NCI-H82 (cell line): ENCODE data around the gene PPIE.
"Not testable (repeated sequence)": the region's sequence is repeated elsewhere in the genome, so short reads cannot be mapped to it uniquely, and the experiment has no call there.

Experiments
- DNase-seq: peaks from one replicate; lab custom pipeline; 2025; lab: John Stamatoyannopoulos, UW

PPIE gene

GRCh38 chr1:39758556-39759435 is 20.1 kb downstream of the PPIE start:
- no peak for DNase-seq

- no peak for DNase-seq
These were observed 20.7 kb downstream of the PPIE start for GRCh38 chr1:39759436-39759726.

- DNase-seq: no peak
These were observed 21.7 kb downstream of the PPIE start for GRCh38 chr1:39760074-39761008.

- no peak for DNase-seq
These were observed 22.3 kb downstream of the PPIE start for GRCh38 chr1:39761016-39761415.

- no peak for DNase-seq
These were observed 23.0 kb downstream of the PPIE start for GRCh38 chr1:39761557-39762260.

GRCh38 chr1:39762550-39763540 is 24.2 kb downstream of the PPIE start:
- no peak for DNase-seq

- DNase-seq: not testable (repeated sequence)
These were observed 25.1 kb downstream of the PPIE start for GRCh38 chr1:39763619-39764374.

GRCh38 chr1:39764512-39764911 is 25.8 kb downstream of the PPIE start:
- DNase-seq: not testable (repeated sequence)

GRCh38 chr1:39766466-39766865 is 27.8 kb downstream of the PPIE start:
- not testable (repeated sequence) for DNase-seq

GRCh38 chr1:39769502-39769901 is 30.8 kb downstream of the PPIE start:
- not testable (repeated sequence) for DNase-seq

- not testable (repeated sequence) for DNase-seq
These were observed 31.7 kb downstream of the PPIE start for GRCh38 chr1:39770100-39771021.

- not testable (repeated sequence) for DNase-seq
These were observed 32.4 kb downstream of the PPIE start, which contains the start of gene OXCT2 for GRCh38 chr1:39771022-39771532. OXCT2 (minus strand) TSS chr1:39771348; CDS start chr1:39771255, 93 bp downstream.

GRCh38 chr1:39773369-39773979 is 34.8 kb downstream of the PPIE start:
- not testable (repeated sequence) for DNase-seq

GRCh38 chr1:39775141-39775540 is 36.5 kb downstream of the PPIE start:
- DNase-seq: not testable (repeated sequence)

- DNase-seq: not testable (repeated sequence)
These were observed 37.2 kb downstream of the PPIE start for GRCh38 chr1:39775676-39776399.

- DNase-seq: no peak
These were observed 37.7 kb downstream of the PPIE start for GRCh38 chr1:39776400-39776713.

GRCh38 chr1:39776886-39777285 is 38.2 kb downstream of the PPIE start:
- no peak for DNase-seq

- DNase-seq: no peak
These were observed 38.6 kb downstream of the PPIE start for GRCh38 chr1:39777306-39777705.
